Right lobe of liver (tissue), 6 donors: ENCODE measurements around the gene NECTIN4. TPM values are rescaled to one million over a fixed set of nuclear protein-coding genes. Genes with fewer than 3 reads are reported as not detected.

Experiments
- ATAC-seq, 4 donors: fragments of 200-7000 bp; cut with Tn5 transposase; one replicate each; pipeline ENCODE4 v1.9.1; 2020; ENCODE audit warnings: mild to moderate bottlenecking in 4 of 4, moderate library complexity in 4 of 4
- DNase-seq, 3 donors: peaks; one replicate each; pipeline ENCODE4 v3.0.0-alpha.2; 2020
- H3K27ac ChIP-seq, 3 donors: fragments of 200-600 bp; one replicate each; pipeline ENCODE4 v1.8.0; 2022
- H3K27me3 ChIP-seq, 2 donors: fragments of 200-600 bp; one replicate each; pipeline ENCODE4 v1.8.0; 2022
- H3K36me3 ChIP-seq, 4 donors: fragments of 200-600 bp; sonication (generic) in 1 of 4; one replicate each; pipeline versions ENCODE4 v1.5.1 to v1.8.0; 2017 to 2022; ENCODE audit warnings: control low read depth in 1 of 4
- H3K4me1 ChIP-seq, 4 donors: fragments of 200-600 bp; sonication (generic) in 1 of 4; one replicate each; pipeline versions ENCODE4 v1.5.1 to v1.8.0; 2017 to 2022; ENCODE audit warnings: control low read depth in 1 of 4
- H3K4me3 ChIP-seq, 3 donors: fragments of 200-600 bp; one replicate each; pipeline ENCODE4 v1.8.0; 2022
- H3K9me3 ChIP-seq, 4 donors: fragments of 200-600 bp; sonication (generic) in 1 of 4; one replicate each; pipeline versions ENCODE4 v1.5.1 to v1.8.0; 2017 to 2022; ENCODE audit warnings: control low read depth in 1 of 4
- CTCF ChIP-seq, 4 donors: fragments of 200-600 bp in 3 of 4; fragments of 450-650 bp in 1 of 4; IDR thresholded peaks; one replicate each; pipeline versions ENCODE4 v1.5.1 to v1.8.0; 2016 to 2022; ENCODE audit warnings: antibody characterized with exemption in 4 of 4, mild to moderate bottlenecking in 2 of 4
- POLR2A ChIP-seq: fragments of 450-650 bp; IDR thresholded peaks from one replicate; pipeline ENCODE4 v1.6.1; 2017; ENCODE audit warnings: antibody characterized with exemption, mild to moderate bottlenecking
- WGBS: methylation state at CpG from one replicate; pipeline ENCODE4 v1.1.6; 2018; ENCODE audit warnings: low coverage, low lambda C conversion rate; ENCODE audit not compliant: insufficient coverage; ENCODE audit errors: missing lambda C conversion rate; 5-methylcytosine and 5-hydroxymethylcytosine counted together
- intact Hi-C, 2 donors: fragments of 100-400 bp; cut with DNase I; formaldehyde crosslinking; loops; one replicate each; pipeline versions ENCODE4 v1.11.2 to v1.14.1; 2022
- total RNA-seq, 6 experiments: library from RNA; depleted of rRNA in 2 of 6; stranded (reverse); fragments of >200 nt in 2 of 6; fragmentation: NEBNext Ultra II Directional in 3 of 6; extraction: Animal tissue kit (Norgen Biotek cat#: 25700) in 3 of 6; gene quantifications; one replicate each; pipeline versions ENCODE4 v1.1.0 to v1.2.4, GENCODE V29; 2016 to 2023
- donor health status: DM: no; HTN: yes; CAD: no.
- donor health status: DM: no; HTN: no; CAD: no.
- donor health status: DM: no; HTN: no; CAD: no.
- donor health status: DM: no; HTN: yes; CAD: no.
- donor health status: DM: no; HTN: yes; CAD: no.

Gene NECTIN4
- total RNA-seq, 6 experiments from 2014 or later: not detected

GRCh38 chr1:161091093-161091492, 1.7 kb upstream of the NECTIN4 start:
- no peaks in the 10 kb centered on the region for H3K27me3 ChIP-seq
- H3K9me3 ChIP-seq: no peaks in the 10 kb centered on the region
- DNase-seq (no peak), ATAC-seq (peak; percentile 76 to 94 (median 81))
- WGBS: 22% methylated on average over 5 of the region's 5 CpGs
- H3K27ac ChIP-seq: no peak overlapping the region
- intact Hi-C loops: no loop called here
- H3K36me3 ChIP-seq: no peaks in the 10 kb centered on the region
- no peak overlapping the region for H3K4me3 ChIP-seq
- H3K4me1 ChIP-seq: no peaks in the 10 kb centered on the region
- TF ChIP-seq CTCF (IDR thresholded peaks at IDR 0.05) (no peak), POLR2A (no peak)

GRCh38 chr1:161090617-161091016, 1.3 kb upstream of the NECTIN4 start:
- Histone ChIP-seq H3K4me1 (no peaks in the 10 kb centered on the region), H3K27ac (no peak overlapping the region), H3K9me3 (no peaks in the 10 kb centered on the region), H3K27me3 (no peaks in the 10 kb centered on the region), H3K4me3 (no peak overlapping the region), H3K36me3 (no peaks in the 10 kb centered on the region)
- TF ChIP-seq CTCF (IDR thresholded peaks at IDR 0.05): no peak
- no peak for TF ChIP-seq POLR2A
- 58% methylated on average over 2 of the region's 3 CpGs for WGBS
- ATAC-seq (no peak), DNase-seq (no peak)
- intact Hi-C loops: no loop called here

GRCh38 chr1:161089938-161090337, 580 bp upstream of the NECTIN4 start:
- H3K27ac ChIP-seq: no peak overlapping the region
- H3K9me3 ChIP-seq: no peaks in the 10 kb centered on the region
- no peak overlapping the region for H3K4me3 ChIP-seq
- 100% methylated on average over 2 of the region's 5 CpGs for WGBS
- ATAC-seq (no peak), DNase-seq (no peak)
- intact Hi-C loops: no loop called here
- no peak for TF ChIP-seq POLR2A
- no peaks in the 10 kb centered on the region for H3K36me3 ChIP-seq
- no peaks in the 10 kb centered on the region for H3K27me3 ChIP-seq
- no peaks in the 10 kb centered on the region for H3K4me1 ChIP-seq

- DNase-seq: no peak
- intact Hi-C loops: no loop called here
Measured at GRCh38 chr1:161088587-161089110, 709 bp downstream of the NECTIN4 start.

GRCh38 chr1:161086457-161086856, 2.9 kb downstream of the NECTIN4 start:
- no peak for ATAC-seq
- DNase-seq: no peak
- H3K4me1 ChIP-seq: no peaks in the 10 kb centered on the region

More at GRCh38 chr1:161088587-161089110, 709 bp downstream of the NECTIN4 start:
- Histone ChIP-seq H3K27me3 (no peaks in the 10 kb centered on the region), H3K4me1 (no peaks in the 10 kb centered on the region), H3K9me3 (no peaks in the 10 kb centered on the region), H3K4me3 (no peak overlapping the region), H3K36me3 (no peaks in the 10 kb centered on the region), H3K27ac (no peak overlapping the region)
- ATAC-seq: peak in 1 of 4 donors; percentile 37
- WGBS: 80% methylated on average over 1 of the region's 3 CpGs
- no peak for TF ChIP-seq POLR2A
- no peak for TF ChIP-seq CTCF (IDR thresholded peaks at IDR 0.05)

More at GRCh38 chr1:161086457-161086856, 2.9 kb downstream of the NECTIN4 start:
- H3K36me3 ChIP-seq: no peaks in the 10 kb centered on the region
- H3K27ac ChIP-seq: no peak overlapping the region
- 0% methylated on average over 1 of the region's 4 CpGs for WGBS
- no peaks in the 10 kb centered on the region for H3K27me3 ChIP-seq
- intact Hi-C loops: no loop called here
- no peak overlapping the region for H3K4me3 ChIP-seq
- no peaks in the 10 kb centered on the region for H3K9me3 ChIP-seq
- TF ChIP-seq POLR2A (no peak), CTCF (IDR thresholded peaks at IDR 0.05) (no peak)
